Endothelial cell of umbilical vein (primary cell): Measurements from ENCODE around the gene RPH3AL.

ENCODE experiments used
- CTCF ChIP-seq, 2 donors: IDR thresholded peaks; 1 replicate in 1 of 2; 2 replicates in 1 of 2; pipeline ENCODE4 v1.5.1; 2011; ENCODE audit warnings: low read length in 2 of 2, mild to moderate bottlenecking in 2 of 2, moderate library complexity in 2 of 2, control low read depth in 1 of 2, inconsistent platforms in 1 of 2, low read depth in 1 of 2; ENCODE audit not compliant: insufficient read depth in 1 of 2; ENCODE audit errors: extremely low read depth in 1 of 2
- EZH2 ChIP-seq: IDR thresholded peaks from 2 replicates; pipeline ENCODE4 v1.6.1; 2012; ENCODE audit warnings: borderline replicate concordance, low read depth, mild to moderate bottlenecking, moderate library complexity, low read length, inconsistent platforms; ENCODE audit not compliant: severe bottlenecking
- POLR2A ChIP-seq: IDR thresholded peaks from 2 replicates; pipeline ENCODE4 v1.6.1; 2012; ENCODE audit warnings: low read depth, mild to moderate bottlenecking, control low read depth, low read length

- TF ChIP-seq CTCF (IDR thresholded peaks at IDR 0.05; ENCODE audit: extremely low read depth in 1 of 2, insufficient read depth in 1 of 2, low read depth in 1 of 2, low read length in 2 of 2) (no peak), POLR2A (no peak), EZH2 (no peak)
These were observed 30.4 kb downstream of the RPH3AL start for GRCh38 chr17:322006-322780.
